ENCODE results near the gene C6orf120. TPM values are rescaled to one million over a fixed set of nuclear protein-coding genes. Genes with fewer than 3 reads are reported as not detected.
A peak's percentile ranks its signal among the peaks of the same experiment; 100 is the strongest.

The C6orf120 gene
- total RNA-seq, 1 donor from 2014 or later: 34.6 TPM

GRCh38 chr6:169723991-169724493 lies 22.1 kb downstream of the C6orf120 start:
- no peak for TF ChIP-seq CTCF (IDR thresholded peaks at IDR 0.05; ENCODE audit: insufficient read depth, low read depth, low read length)
- no peak for TF ChIP-seq EZH2 (IDR thresholded peaks at IDR 0.05; ENCODE audit: insufficient read depth, low read length)
- no peaks in the 10 kb centered on the region for H3K27me3 ChIP-seq (ENCODE audit: insufficient read depth, low read length)
- no peak overlapping the region for H3K27ac ChIP-seq (ENCODE audit: low read depth, low read length)
- peaks cover 28% of the 10 kb centered on the region for H4K20me1 ChIP-seq (ENCODE audit: insufficient read depth, low read length)
- H3K4me3 ChIP-seq (ENCODE audit: insufficient read depth, low read depth, low read length): no peak overlapping the region
- peak overlapping the region; percentile 55 for H3K9ac ChIP-seq (ENCODE audit: low read length)
- no peak for FAIRE-seq
- H3K4me2 ChIP-seq (ENCODE audit: low read length): peak overlapping the region; percentile 26
- no peaks in the 10 kb centered on the region for H3K36me3 ChIP-seq (ENCODE audit: insufficient read depth, low read length)
- Mint-ChIP-seq H3K27ac (ENCODE audit: unreplicated experiment) (no peak overlapping the region), H3K9me3 (ENCODE audit: unreplicated experiment) (no peaks in the 10 kb centered on the region), H3K4me3 (ENCODE audit: unreplicated experiment) (peak overlapping the region; percentile 40), H3K36me3 (ENCODE audit: low read depth, unreplicated experiment) (no peaks in the 10 kb centered on the region), H3K4me1 (ENCODE audit: low read depth, unreplicated experiment) (peaks cover 9% of the 10 kb centered on the region), H3K27me3 (ENCODE audit: low read depth, unreplicated experiment) (peaks cover 2% of the 10 kb centered on the region)
- no peaks in the 10 kb centered on the region for H3K9me3 ChIP-seq (ENCODE audit: insufficient read depth, low read depth, low read length)
- peaks cover 30% of the 10 kb centered on the region for H3K4me1 ChIP-seq (ENCODE audit: insufficient read depth, low read length)
- no peak for DNase-seq (ENCODE audit: low read depth)
- H2AFZ ChIP-seq (ENCODE audit: low read depth, low read length): no peak overlapping the region
- H3K79me2 ChIP-seq (ENCODE audit: insufficient read depth, low read length): peaks cover 24% of the 10 kb centered on the region

GRCh38 chr6:169724494-169725124 lies 22.7 kb downstream of the C6orf120 start, which contains the start of gene PHF10:
Gene PHF10, minus strand, starts transcription at chr6:169724500. Its CDS starts 569 bp downstream, at chr6:169723931.
- peak within 1 kb of the TSS; percentile 73 for H3K27ac ChIP-seq (ENCODE audit: low read depth, low read length)
- Mint-ChIP-seq H3K27me3 (ENCODE audit: low read depth, unreplicated experiment) (peaks cover 2% of the 10 kb centered on the region), H3K4me3 (ENCODE audit: unreplicated experiment) (peak within 1 kb of the TSS; percentile 93), H3K4me1 (ENCODE audit: low read depth, unreplicated experiment) (peaks cover 6% of the 10 kb centered on the region), H3K9me3 (ENCODE audit: unreplicated experiment) (no peaks in the 10 kb centered on the region), H3K36me3 (ENCODE audit: low read depth, unreplicated experiment) (no peaks in the 10 kb centered on the region), H3K27ac (ENCODE audit: unreplicated experiment) (peak within 1 kb of the TSS; percentile 92)
- peak within 1 kb of the TSS; percentile 84 for H3K9ac ChIP-seq (ENCODE audit: low read length)
- peak within 1 kb of the TSS; percentile 86 for H3K4me3 ChIP-seq (ENCODE audit: insufficient read depth, low read depth, low read length)
- peak within 1 kb of the TSS; percentile 93 for H2AFZ ChIP-seq (ENCODE audit: low read depth, low read length)
- FAIRE-seq (no peak), DNase-seq (ENCODE audit: low read depth) (no peak)
- no peaks in the 10 kb centered on the region for H3K36me3 ChIP-seq (ENCODE audit: insufficient read depth, low read length)
- H3K27me3 ChIP-seq (ENCODE audit: insufficient read depth, low read length): no peaks in the 10 kb centered on the region
- no peak for TF ChIP-seq CTCF (IDR thresholded peaks at IDR 0.05; ENCODE audit: insufficient read depth, low read depth, low read length)
- no peak for TF ChIP-seq EZH2 (IDR thresholded peaks at IDR 0.05; ENCODE audit: insufficient read depth, low read length)
- H4K20me1 ChIP-seq (ENCODE audit: insufficient read depth, low read length): peaks cover 23% of the 10 kb centered on the region
- H3K4me1 ChIP-seq (ENCODE audit: insufficient read depth, low read length): peaks cover 26% of the 10 kb centered on the region
- no peaks in the 10 kb centered on the region for H3K9me3 ChIP-seq (ENCODE audit: insufficient read depth, low read depth, low read length)
- H3K4me2 ChIP-seq (ENCODE audit: low read length): peak within 1 kb of the TSS; percentile 96
- peaks cover 24% of the 10 kb centered on the region for H3K79me2 ChIP-seq (ENCODE audit: insufficient read depth, low read length)
